ENCODE results near the gene ATP8A1.

- TF ChIP-seq CTCF (IDR thresholded peaks at IDR 0.05) (no peak), POLR2A (IDR thresholded peaks at IDR 0.05) (no peak)
Observed at GRCh38 chr4:42488554-42488953, 168.4 kb downstream of the ATP8A1 start.
